RWPE1 (cell line): ENCODE data around the gene SOS1.

Experiments
- CTCF ChIA-PET: fragments of 350-600 bp; sonication (Branson Sonifier 250); formaldehyde crosslinking; extraction: SDS; loops from one replicate; lab custom pipeline; 2021; lab: Yijun Ruan, JAX
- POLR2A ChIA-PET: fragments of 400-600 bp; formaldehyde crosslinking; extraction: SDS; loops from one replicate; lab custom pipeline; 2020; ENCODE audit warnings: antibody characterized with exemption; ENCODE audit not compliant: low non-redundant PET; lab: Yijun Ruan, JAX
- DNase-seq: peaks from one replicate; pipeline ENCODE4 v3.0.0; 2012; ENCODE audit warnings: low spot score
- H3K27ac ChIP-seq: fragments of 450-650 bp; 2 replicates; pipeline ENCODE4 v1.5.1; 2017
- TF ChIP-seq, protein P1 (sequence below): fragments of 450-650 bp; conservative IDR thresholded peaks from 2 replicates; pipeline ENCODE4 v1.5.1; 2017; ENCODE audit warnings: low read depth, mild to moderate bottlenecking

The SOS1 gene

GRCh38 chr2:38951766-38952165, 169.1 kb downstream of the SOS1 start:
- TF ChIP-seq, protein P1, sequence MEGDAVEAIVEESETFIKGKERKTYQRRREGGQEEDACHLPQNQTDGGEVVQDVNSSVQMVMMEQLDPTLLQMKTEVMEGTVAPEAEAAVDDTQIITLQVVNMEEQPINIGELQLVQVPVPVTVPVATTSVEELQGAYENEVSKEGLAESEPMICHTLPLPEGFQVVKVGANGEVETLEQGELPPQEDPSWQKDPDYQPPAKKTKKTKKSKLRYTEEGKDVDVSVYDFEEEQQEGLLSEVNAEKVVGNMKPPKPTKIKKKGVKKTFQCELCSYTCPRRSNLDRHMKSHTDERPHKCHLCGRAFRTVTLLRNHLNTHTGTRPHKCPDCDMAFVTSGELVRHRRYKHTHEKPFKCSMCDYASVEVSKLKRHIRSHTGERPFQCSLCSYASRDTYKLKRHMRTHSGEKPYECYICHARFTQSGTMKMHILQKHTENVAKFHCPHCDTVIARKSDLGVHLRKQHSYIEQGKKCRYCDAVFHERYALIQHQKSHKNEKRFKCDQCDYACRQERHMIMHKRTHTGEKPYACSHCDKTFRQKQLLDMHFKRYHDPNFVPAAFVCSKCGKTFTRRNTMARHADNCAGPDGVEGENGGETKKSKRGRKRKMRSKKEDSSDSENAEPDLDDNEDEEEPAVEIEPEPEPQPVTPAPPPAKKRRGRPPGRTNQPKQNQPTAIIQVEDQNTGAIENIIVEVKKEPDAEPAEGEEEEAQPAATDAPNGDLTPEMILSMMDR, result no peak
- no peak overlapping the region for H3K27ac ChIP-seq
- no peak for DNase-seq
- POLR2A ChIA-PET, result no interaction called here
- CTCF ChIA-PET, result interaction anchor here (0.6 kb wide), 1 partner anchor 225 kb away, joined by 3 read pairs; no protein-coding TSS in a partner anchor

- TF ChIP-seq, protein P1, result no peak
- ChIA-PET CTCF (interaction anchor here (1.2 kb wide), 1 partner anchor 281 kb away, joined by 3 read pairs; no protein-coding TSS in a partner anchor), POLR2A (no interaction called here)
- no peak for DNase-seq
- H3K27ac ChIP-seq, result no peak overlapping the region
These were observed 171.9 kb downstream of the SOS1 start for GRCh38 chr2:38948995-38949394.

GRCh38 chr2:38948387-38948882, 172.4 kb downstream of the SOS1 start:
- no peak overlapping the region for H3K27ac ChIP-seq
- no peak for DNase-seq
- TF ChIP-seq, protein P1, result no peak
- ChIA-PET POLR2A (no interaction called here), CTCF (interaction anchor here (0.6 to 1.7 kb wide), 8 partner anchors 11 to 1513 kb away, joined by 3 to 13 read pairs (median 3); no protein-coding TSS in a partner anchor)

GRCh38 chr2:38947241-38948239, 173.3 kb downstream of the SOS1 start:
- H3K27ac ChIP-seq, result no peak overlapping the region
- DNase-seq, result peak; percentile 86
- ChIA-PET POLR2A (interaction anchor here (0.9 kb wide), 2 partner anchors 173 to 282 kb away, joined by 3 to 4 read pairs; partner anchors contain the start of gene SOS1), CTCF (interaction anchor here (0.5 to 1.7 kb wide), 13 partner anchors 11 to 1512 kb away, joined by 3 to 13 read pairs (median 4); partner anchors contain the start of genes DHX57, MORN2 and SOS1)
- TF ChIP-seq, protein P1, result peak; percentile 79

DNA sequence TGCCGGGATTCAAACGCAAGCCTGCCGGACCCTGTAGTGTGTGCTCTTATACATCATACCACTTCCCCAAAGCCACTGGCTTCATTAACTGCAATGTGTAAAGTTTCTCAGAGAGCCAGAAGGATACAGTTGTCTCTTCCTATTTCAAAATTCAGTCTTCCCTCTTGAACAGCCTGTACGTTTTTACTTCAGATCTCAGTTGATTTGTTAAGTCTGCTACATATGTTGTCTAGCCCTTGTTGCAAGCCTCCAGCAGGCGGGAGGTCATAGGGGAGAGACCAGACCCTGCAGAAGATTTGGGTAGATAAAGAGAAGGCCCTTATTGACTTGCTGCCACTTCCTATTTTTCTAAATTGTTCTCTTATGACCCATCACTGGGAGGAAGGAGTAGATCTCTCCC, 174.9 kb downstream of the SOS1 start:
- CTCF ChIA-PET, result no interaction called here
- no peak for DNase-seq
- TF ChIP-seq, protein P1, result no peak
- no peak overlapping the region for H3K27ac ChIP-seq
- POLR2A ChIA-PET, result no interaction called here

DNA sequence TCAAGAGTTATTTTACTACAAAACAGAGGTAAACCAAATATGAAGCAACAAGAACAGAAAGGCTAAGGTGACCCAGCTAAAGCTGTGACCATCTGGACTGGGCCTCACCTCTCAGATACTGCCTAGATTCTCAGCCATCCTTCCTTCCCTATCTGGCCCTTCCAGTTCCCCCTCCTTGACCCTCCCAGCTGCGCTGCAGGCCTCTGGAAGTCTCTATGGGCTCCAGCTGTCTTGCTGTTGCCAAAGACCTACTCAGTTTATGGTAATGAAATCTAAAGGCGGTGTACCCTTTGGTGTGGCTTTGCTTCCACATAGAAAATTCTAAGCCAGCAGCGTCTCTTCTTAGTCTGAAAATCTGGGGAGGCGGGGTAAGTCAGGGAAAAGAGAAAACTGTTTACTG, 175.5 kb downstream of the SOS1 start:
- ChIA-PET CTCF (no interaction called here), POLR2A (no interaction called here)
- TF ChIP-seq, protein P1, result no peak

More for the DNA sequence above, 175.5 kb downstream of the SOS1 start:
- no peak for DNase-seq
- H3K27ac ChIP-seq, result no peak overlapping the region
